ENCODE measurements around the gene CASQ2. TPM values are rescaled to one million over a fixed set of nuclear protein-coding genes. Genes with fewer than 3 reads are reported as not detected.

CASQ2 gene
- total and polyA plus RNA-seq, 10 of the 15 experiments (the other 5 are each of a cell fraction or from before 2014, with no cell fraction given), result not detected

DNA sequence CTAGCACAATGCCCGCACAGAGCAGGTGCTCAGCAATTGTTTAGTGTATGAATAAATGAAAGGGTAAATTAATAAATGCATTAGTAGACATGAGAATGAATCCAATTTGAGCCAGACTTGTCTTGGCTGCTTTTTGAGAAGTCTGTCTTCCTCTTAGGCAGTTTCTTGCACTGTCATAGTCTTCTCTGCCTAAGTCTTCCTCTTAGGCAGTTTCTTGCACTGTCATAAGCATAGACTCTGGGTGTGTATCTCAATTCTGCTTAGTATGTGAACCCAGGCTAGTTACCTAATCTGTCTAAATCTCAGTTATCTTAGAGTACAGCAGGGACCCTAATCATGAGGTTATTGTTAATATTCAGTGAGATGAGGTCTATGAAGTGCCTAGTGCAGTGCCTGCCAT lies 45.2 kb upstream of the CASQ2 start:
- no peaks in the 10 kb centered on the region for H3K4me1 ChIP-seq (ENCODE audit: control insufficient read depth, insufficient read depth, low read length)
- ChIA-PET POLR2A (interaction anchor here (0.6 kb wide), 2 partner anchors 8 to 1778 kb away, joined by 3 read pairs; no protein-coding TSS in a partner anchor), RAD21 (ENCODE audit: unreplicated experiment) (no interaction called here), CTCF (interaction anchor here (1.1 to 1.2 kb wide), 2 partner anchors 9 to 168 kb away, joined by 3 to 6 read pairs; no protein-coding TSS in a partner anchor), SMC1A (ENCODE audit: uncharacterized antibody, unreplicated experiment) (no interaction called here)
- H3K9me3 ChIP-seq (replicated peaks; ENCODE audit: control insufficient read depth, insufficient read depth, low read length), result no peaks in the 10 kb centered on the region
- no peak overlapping the region for H3K9ac ChIP-seq (ENCODE audit: control insufficient read depth, insufficient read depth, low read length)
- no peak overlapping the region for H3K4me3 ChIP-seq
- no peaks in the 10 kb centered on the region for H4K20me1 ChIP-seq (ENCODE audit: control insufficient read depth, insufficient read depth)
- no peak overlapping the region for H2AFZ ChIP-seq (ENCODE audit: control insufficient read depth, low read depth, low read length)
- no peaks in the 10 kb centered on the region for H3K79me2 ChIP-seq (ENCODE audit: control insufficient read depth, insufficient read depth, low read length)
- H3K4me2 ChIP-seq (ENCODE audit: control insufficient read depth, insufficient read depth), result no peak overlapping the region
- no peak for ATAC-seq
- H3K27ac ChIP-seq (ENCODE audit: control insufficient read depth, insufficient read depth), result no peak overlapping the region
- no peaks in the 10 kb centered on the region for H3K36me3 ChIP-seq (ENCODE audit: control insufficient read depth in 2 of 2, insufficient read depth in 2 of 2, low read length in 1 of 2)
- no peak for TF ChIP-seq ZNF384 (IDR thresholded peaks at IDR 0.05; ENCODE audit: borderline replicate concordance, low read depth, low read length)
- TF ChIP-seq ZNF592 (IDR thresholded peaks at IDR 0.05), result no peak
- TF ChIP-seq CUX1 (IDR thresholded peaks at IDR 0.05; ENCODE audit: insufficient replicate concordance, low read depth, low read length), result no peak
- TF ChIP-seq IRF4 (IDR thresholded peaks at IDR 0.05; ENCODE audit: low read depth, low read length), result no peak
- no peak for TF ChIP-seq PML (IDR thresholded peaks at IDR 0.05; ENCODE audit: low read length)
- in situ Hi-C loops (cut with MboI), result no loop called here
- FAIRE-seq, result no peak
- WGBS (ENCODE audit: insufficient coverage, insufficient replicate concordance, low lambda C conversion rate, missing lambda C conversion rate), result 100% methylated on average over 1 of the region's 1 CpG
- H3K27me3 ChIP-seq (replicated peaks in 1 of 2; ENCODE audit: control insufficient read depth in 2 of 2, insufficient read depth in 2 of 2, low read length in 1 of 2), result no peaks in the 10 kb centered on the region; a peak in 1 of 4 replicates
- BruUV-seq (replicated peaks), result no TSS peak
- no peak for DNase-seq (ENCODE audit: low read depth, low spot score)
- intact Hi-C loops (cut with micrococcal nuclease; ENCODE audit: unreplicated experiment), result no loop called here
